BJ (cell line): ENCODE measurements around the gene DLGAP1. TPM values are rescaled to one million over a fixed set of nuclear protein-coding genes. Genes with fewer than 3 reads are reported as not detected.

Experiments
- CTCF ChIA-PET: fragments of 350-600 bp; formaldehyde crosslinking; extraction: SDS; loops from one replicate; lab custom pipeline; 2021; ENCODE audit warnings: antibody characterized with exemption, inconsistent platforms; lab: Yijun Ruan, JAX
- POLR2A ChIA-PET: fragments of 300-600 bp; sonication (Branson Sonifier 250); formaldehyde crosslinking; extraction: SDS; loops from one replicate; lab custom pipeline; 2021; ENCODE audit warnings: antibody characterized with exemption; lab: Charles Lee
- DNase-seq: peaks from one replicate; pipeline ENCODE4 v3.0.0-alpha.2; 2011; ENCODE audit warnings: low read depth
- H3K27me3 ChIP-seq: 2 replicates; pipeline ENCODE4 v1.6.0; 2011; ENCODE audit warnings: low read length; ENCODE audit not compliant: control insufficient read depth, insufficient read depth
- H3K36me3 ChIP-seq: 2 replicates; pipeline ENCODE4 v1.5.1; 2011; ENCODE audit warnings: low read length; ENCODE audit not compliant: control insufficient read depth, insufficient read depth
- H3K4me3 ChIP-seq: 2 replicates; pipeline ENCODE4 v1.5.1; 2011; ENCODE audit warnings: low read depth, mild to moderate bottlenecking, control low read depth, low read length
- CTCF ChIP-seq: IDR thresholded peaks from 2 replicates; pipeline ENCODE4 v1.5.1; 2011; ENCODE audit warnings: low read depth, mild to moderate bottlenecking, control low read depth, inconsistent platforms, low read length, moderate library complexity; ENCODE audit not compliant: insufficient read depth
- polyA plus RNA-seq: library from polyadenylated mRNA; depleted of rRNA; stranded (reverse); fragments of >200 nt; gene quantifications from 2 replicates; pipeline ENCODE4 v1.2.3, GENCODE V29; 2011

Gene DLGAP1
- polyA plus RNA-seq, 1 experiment: 0.02 TPM

DNA sequence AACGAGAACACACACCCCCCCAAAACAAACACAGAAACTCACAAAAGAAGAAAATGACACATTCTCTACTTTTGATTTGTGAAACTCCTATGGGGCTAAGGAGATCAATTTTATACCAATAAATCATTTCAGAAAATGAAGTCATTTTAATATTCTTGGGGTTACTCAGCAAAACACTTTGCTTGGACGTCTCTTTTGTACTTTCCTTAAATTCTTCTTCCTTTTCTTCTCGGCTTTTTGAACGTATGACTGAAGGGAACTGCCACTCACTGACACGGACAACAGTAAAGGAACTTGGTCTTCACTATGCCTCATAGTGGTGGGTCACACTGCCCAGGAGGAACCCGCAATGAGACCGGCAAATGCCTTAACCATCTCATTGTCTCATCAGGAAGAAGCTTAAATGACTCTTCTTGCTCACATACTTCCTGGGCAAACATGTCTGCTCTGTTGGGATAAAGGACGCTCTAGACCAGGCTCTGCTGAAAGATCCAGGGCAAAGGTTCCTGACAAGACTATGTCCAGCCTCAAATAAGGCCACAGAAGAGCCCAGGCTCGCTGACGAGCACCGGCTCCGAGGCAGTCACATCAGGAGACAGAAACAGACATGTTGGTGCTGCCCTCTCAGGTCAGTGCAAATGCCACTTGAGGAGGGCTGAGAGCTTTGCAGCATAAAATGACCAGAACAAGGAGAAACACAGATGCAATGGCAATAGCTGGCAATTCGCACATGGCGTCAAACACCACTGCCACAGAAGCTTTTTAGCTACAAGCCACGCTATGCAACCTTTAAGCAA is 799.7 kb downstream of the DLGAP1 start:
- Histone ChIP-seq H3K36me3 (no peaks in the 10 kb centered on the region), H3K4me3 (no peak overlapping the region), H3K27me3 (no peaks in the 10 kb centered on the region)
- POLR2A ChIA-PET: no interaction called here
- CTCF ChIA-PET: interaction anchor here (1.2 to 1.3 kb wide), 2 partner anchors 9 to 332 kb away, joined by 3 to 4 read pairs; no protein-coding TSS in a partner anchor
- no peak for DNase-seq
- no peak for TF ChIP-seq CTCF

DNA sequence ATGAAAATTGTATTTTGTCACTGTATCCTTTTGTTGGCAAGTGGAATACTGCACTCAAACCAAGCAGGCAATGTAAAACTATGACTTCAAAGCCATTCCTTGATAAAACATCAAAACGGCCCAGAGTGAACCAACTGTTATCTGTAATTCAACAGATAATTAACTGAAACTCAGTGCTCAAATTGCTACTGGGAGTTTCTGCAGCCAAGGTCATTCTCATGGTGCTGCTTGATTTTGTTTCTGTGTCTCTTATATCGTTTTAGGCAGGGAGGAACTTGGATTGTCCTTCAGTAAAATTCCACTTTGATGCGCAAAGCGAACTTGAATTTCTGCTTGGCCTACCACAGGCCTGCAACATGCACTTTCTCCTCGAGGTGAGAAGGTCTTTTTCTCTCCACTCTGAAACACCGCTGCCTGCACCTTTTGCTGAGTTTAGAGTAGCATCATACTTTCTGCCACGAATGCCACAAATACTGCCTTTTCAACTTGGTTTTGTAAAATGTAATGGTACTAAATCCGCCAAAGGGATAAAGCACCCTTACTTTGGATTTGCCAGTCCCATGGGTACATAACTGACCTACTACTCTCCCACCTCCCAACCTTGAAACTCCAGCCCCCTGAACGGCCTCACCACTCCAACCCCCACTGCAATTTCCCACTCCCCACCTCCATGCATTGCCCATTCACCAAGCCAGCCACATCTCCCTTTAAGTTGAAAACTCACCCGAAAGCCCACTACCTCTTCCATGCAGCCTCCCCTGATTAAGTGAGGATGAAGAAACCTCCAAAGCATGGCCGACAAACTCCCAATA is 800.5 kb downstream of the DLGAP1 start:
- Histone ChIP-seq H3K4me3 (no peak overlapping the region), H3K27me3 (no peaks in the 10 kb centered on the region), H3K36me3 (no peaks in the 10 kb centered on the region)
- no peak for TF ChIP-seq CTCF
- no peak for DNase-seq
- ChIA-PET CTCF (interaction anchor here (2.2 kb wide), 1 partner anchor 12 kb away, joined by 8 read pairs; no protein-coding TSS in a partner anchor), POLR2A (no interaction called here)

DNA sequence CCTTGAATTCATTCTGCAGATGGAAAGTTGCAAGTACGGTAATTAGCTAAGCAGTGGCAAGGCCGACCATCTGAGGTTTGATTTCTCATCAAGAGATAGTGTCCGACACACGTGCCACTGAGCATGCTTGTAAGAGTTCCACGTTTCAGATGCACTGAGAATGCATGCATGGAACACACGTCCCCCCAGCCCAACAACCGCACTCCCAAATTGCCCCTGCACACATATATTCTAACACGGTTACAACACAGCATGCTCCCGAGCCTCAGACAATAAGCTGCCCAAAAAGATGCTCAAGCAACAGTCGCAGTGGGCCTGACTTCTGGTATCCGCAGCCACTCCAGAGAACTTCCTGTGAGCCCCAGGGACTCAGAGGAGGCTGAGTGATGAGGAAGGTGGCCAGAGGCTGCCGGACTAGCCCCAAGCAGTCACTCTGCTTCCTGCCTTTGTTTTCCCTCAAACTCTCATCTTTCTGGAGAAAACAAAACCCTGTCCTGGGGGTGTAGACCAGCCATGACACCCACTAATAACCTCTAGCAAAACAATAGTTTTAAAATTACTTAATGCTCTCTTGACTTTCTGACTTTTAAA is 801.2 kb downstream of the DLGAP1 start:
- Histone ChIP-seq H3K36me3 (no peaks in the 10 kb centered on the region), H3K4me3 (no peak overlapping the region), H3K27me3 (no peaks in the 10 kb centered on the region)
- ChIA-PET POLR2A (no interaction called here), CTCF (interaction anchor here (2.2 kb wide), 1 partner anchor 12 kb away, joined by 8 read pairs; no protein-coding TSS in a partner anchor)
- TF ChIP-seq CTCF: no peak
- no peak for DNase-seq

- Histone ChIP-seq H3K27me3 (no peaks in the 10 kb centered on the region), H3K36me3 (no peaks in the 10 kb centered on the region), H3K4me3 (no peak overlapping the region)
- CTCF ChIA-PET: interaction anchor here (0.9 to 2.2 kb wide), 2 partner anchors 10 to 13 kb away, joined by 3 to 8 read pairs; no protein-coding TSS in a partner anchor
- POLR2A ChIA-PET: no interaction called here
- no peak for TF ChIP-seq CTCF
- no peak for DNase-seq
These were observed 801.8 kb downstream of the DLGAP1 start for GRCh38 chr18:3653263-3653850.
